Mesothelial cell of epicardium (in vitro differentiated cells): ENCODE results near the gene DHX16. TPM values are rescaled to one million over a fixed set of nuclear protein-coding genes. Genes with fewer than 3 reads are reported as not detected.
A peak's percentile ranks its signal among the peaks of the same experiment; 100 is the strongest.

ENCODE experiments used
- DNase-seq, 2 experiments: peaks; one replicate each; pipeline ENCODE4 v3.0.0; 2021; ENCODE audit warnings: low spot score in 2 of 2; ENCODE audit not compliant: unreplicated experiment in 2 of 2
- H3K27ac Mint-ChIP-seq: 2 replicates; pipeline ENCODE4 v1.8.0; 2021; ENCODE audit warnings: mixed read lengths
- H3K27me3 Mint-ChIP-seq: 2 replicates; pipeline ENCODE4 v1.8.0; 2021; ENCODE audit warnings: low read depth, mixed read lengths
- H3K36me3 Mint-ChIP-seq: 2 replicates; pipeline ENCODE4 v1.8.0; 2021; ENCODE audit warnings: mixed read lengths
- H3K4me1 Mint-ChIP-seq: 2 replicates; pipeline ENCODE4 v1.8.0; 2021; ENCODE audit warnings: mixed read lengths
- H3K4me3 Mint-ChIP-seq: 2 replicates; pipeline ENCODE4 v1.8.0; 2021; ENCODE audit warnings: mild to moderate bottlenecking, moderate library complexity, mixed read lengths
- H3K9me3 Mint-ChIP-seq: 2 replicates; pipeline ENCODE4 v1.8.0; 2021; ENCODE audit warnings: mixed read lengths
- total RNA-seq: library from RNA; stranded (reverse); gene quantifications from 3 replicates; pipeline ENCODE4 v1.2.1, GENCODE V29; 2021
- TF ChIP-seq, protein P1 (sequence below): fragments of 200-600 bp; sonication (generic); IDR thresholded peaks from one replicate; pipeline ENCODE4 v1.5.0; 2021; ENCODE audit warnings: antibody characterized with exemption; ENCODE audit not compliant: unreplicated experiment

DHX16 gene
- total RNA-seq, 1 donor from 2014 or later: 25.2 TPM

- Mint-ChIP-seq H3K9me3 (no peaks in the 10 kb centered on the region), H3K4me3 (no peak overlapping the region), H3K36me3 (peaks cover 43% of the 10 kb centered on the region), H3K4me1 (peaks cover 2% of the 10 kb centered on the region), H3K27ac (no peak overlapping the region), H3K27me3 (no peaks in the 10 kb centered on the region)
- TF ChIP-seq, protein P1, sequence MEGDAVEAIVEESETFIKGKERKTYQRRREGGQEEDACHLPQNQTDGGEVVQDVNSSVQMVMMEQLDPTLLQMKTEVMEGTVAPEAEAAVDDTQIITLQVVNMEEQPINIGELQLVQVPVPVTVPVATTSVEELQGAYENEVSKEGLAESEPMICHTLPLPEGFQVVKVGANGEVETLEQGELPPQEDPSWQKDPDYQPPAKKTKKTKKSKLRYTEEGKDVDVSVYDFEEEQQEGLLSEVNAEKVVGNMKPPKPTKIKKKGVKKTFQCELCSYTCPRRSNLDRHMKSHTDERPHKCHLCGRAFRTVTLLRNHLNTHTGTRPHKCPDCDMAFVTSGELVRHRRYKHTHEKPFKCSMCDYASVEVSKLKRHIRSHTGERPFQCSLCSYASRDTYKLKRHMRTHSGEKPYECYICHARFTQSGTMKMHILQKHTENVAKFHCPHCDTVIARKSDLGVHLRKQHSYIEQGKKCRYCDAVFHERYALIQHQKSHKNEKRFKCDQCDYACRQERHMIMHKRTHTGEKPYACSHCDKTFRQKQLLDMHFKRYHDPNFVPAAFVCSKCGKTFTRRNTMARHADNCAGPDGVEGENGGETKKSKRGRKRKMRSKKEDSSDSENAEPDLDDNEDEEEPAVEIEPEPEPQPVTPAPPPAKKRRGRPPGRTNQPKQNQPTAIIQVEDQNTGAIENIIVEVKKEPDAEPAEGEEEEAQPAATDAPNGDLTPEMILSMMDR: no peak
- no peak for DNase-seq
Measured at GRCh38 chr6:30640481-30640880, 32.3 kb downstream of the DHX16 start.

DNA sequence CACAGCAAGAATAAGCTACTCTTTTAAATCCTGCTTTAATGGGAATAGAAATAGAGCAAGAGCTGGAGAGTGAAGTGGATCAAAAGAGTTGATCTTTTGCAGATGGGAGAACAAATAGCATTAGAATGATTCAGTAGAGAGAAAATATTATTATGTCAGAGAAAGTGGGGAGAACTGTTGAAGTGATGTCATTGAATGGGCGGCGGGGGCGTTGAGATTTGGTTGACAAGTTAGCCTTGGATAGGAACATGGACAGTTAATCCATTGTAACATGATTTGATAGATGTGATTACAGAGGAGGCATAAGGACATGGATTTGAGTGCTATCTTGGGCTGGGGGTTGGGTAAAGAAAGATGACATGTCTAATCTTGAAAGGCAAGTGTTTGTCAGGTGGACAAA lies 37.0 kb downstream of the DHX16 start:
- H3K27me3 Mint-ChIP-seq: no peaks in the 10 kb centered on the region
- no peaks in the 10 kb centered on the region for H3K4me1 Mint-ChIP-seq
- H3K4me3 Mint-ChIP-seq: no peak overlapping the region
- peaks cover 5% of the 10 kb centered on the region for H3K9me3 Mint-ChIP-seq
- peaks cover 43% of the 10 kb centered on the region for H3K36me3 Mint-ChIP-seq
- no peak overlapping the region for H3K27ac Mint-ChIP-seq
- DNase-seq: no peak
- TF ChIP-seq, protein P1: no peak

DNA sequence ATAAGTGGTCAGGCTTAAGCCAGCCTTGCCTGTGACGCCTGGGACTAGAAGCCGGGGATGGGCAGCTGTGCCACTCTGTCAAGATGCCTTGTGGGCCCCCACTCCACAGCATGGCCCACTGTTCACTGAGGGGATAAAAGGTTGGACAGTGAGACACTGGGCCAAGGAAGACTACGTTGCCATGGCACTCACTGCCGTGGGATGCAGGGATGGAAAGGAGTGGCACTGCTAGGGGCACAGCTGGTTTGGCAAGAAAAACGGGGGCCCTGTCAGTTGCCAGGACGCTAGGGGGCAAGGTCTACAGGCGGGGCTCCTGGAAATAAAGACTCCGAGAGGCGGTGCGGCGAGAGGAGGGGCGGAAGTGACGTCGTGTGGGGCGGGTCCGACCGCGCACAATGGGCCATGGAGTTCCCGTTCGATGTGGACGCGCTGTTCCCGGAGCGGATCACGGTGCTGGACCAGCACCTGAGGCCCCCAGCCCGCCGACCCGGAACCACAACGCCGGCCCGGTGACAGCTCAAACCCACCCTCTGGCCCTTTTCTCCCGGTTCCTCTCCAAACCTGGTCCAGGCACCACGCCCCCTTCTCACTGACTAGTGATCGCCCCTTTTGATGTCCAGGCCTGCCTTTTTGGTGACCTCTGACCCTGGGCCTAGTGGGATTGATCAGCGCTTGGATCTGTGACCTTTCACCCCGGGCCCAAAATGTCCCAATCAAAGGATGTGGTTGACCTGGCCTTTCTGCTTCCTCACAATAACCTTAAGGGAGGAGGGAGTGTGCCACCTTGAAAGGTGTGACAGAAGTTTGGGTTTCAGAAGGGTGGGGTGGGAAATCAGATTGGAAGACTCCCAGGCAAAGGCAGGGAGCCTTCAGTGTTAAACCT lies 46.1 kb downstream of the DHX16 start, which contains the start of gene ATAT1:
ATAT1 (plus strand) TSS at position 391 of the 883 bp plus-strand sequence.
- TF ChIP-seq, protein P1: no peak
- Mint-ChIP-seq H3K4me3 (peak within 1 kb of the TSS; percentile 86), H3K4me1 (peaks cover 17% of the 10 kb centered on the region), H3K9me3 (no peaks in the 10 kb centered on the region), H3K36me3 (peaks cover 30% of the 10 kb centered on the region), H3K27me3 (no peaks in the 10 kb centered on the region), H3K27ac (peak within 1 kb of the TSS; percentile 98)
- DNase-seq: peak; percentile 70 to 85

DNA sequence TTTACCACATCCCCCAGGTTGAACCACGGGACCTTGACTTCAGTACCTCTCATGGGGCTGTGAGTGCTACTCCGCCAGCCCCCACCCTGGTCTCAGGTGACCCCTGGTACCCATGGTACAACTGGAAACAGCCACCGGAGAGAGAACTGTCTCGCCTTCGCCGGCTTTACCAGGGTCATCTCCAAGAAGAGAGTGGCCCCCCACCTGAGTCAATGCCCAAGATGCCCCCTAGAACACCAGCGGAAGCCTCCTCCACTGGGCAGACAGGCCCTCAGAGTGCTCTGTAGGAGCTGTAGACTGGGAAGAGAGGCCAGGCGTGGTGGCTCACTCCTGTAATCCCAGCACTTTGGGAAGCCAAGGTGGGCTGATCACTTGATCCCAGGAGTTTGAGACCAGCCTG lies 47.3 kb downstream of the DHX16 start:
- DNase-seq: no peak
- Mint-ChIP-seq H3K4me1 (peaks cover 17% of the 10 kb centered on the region), H3K4me3 (peak overlapping the region; percentile 86), H3K27me3 (no peaks in the 10 kb centered on the region), H3K9me3 (no peaks in the 10 kb centered on the region), H3K36me3 (peaks cover 22% of the 10 kb centered on the region), H3K27ac (no peak overlapping the region)
- TF ChIP-seq, protein P1: no peak

GRCh38 chr6:30619561-30619960 lies 53.2 kb downstream of the DHX16 start:
- Mint-ChIP-seq H3K27me3 (no peaks in the 10 kb centered on the region), H3K36me3 (peaks cover 25% of the 10 kb centered on the region), H3K27ac (peak overlapping the region; percentile 50), H3K9me3 (no peaks in the 10 kb centered on the region), H3K4me3 (peak overlapping the region; percentile 93), H3K4me1 (peaks cover 26% of the 10 kb centered on the region)
- TF ChIP-seq, protein P1: no peak
- no peak for DNase-seq
